GM10266 (cell line): ENCODE results near the gene SLC30A2.

ENCODE experiments used
- DNase-seq: peaks from one replicate; pipeline ENCODE4 v3.0.0; 2012; ENCODE audit errors: extremely low spot score
- TF ChIP-seq, protein P1 (sequence below): IDR thresholded peaks from 2 replicates; pipeline ENCODE4 v1.5.1; 2012; ENCODE audit warnings: mild to moderate bottlenecking, low read depth; ENCODE audit not compliant: control insufficient read depth, insufficient read depth; ENCODE audit errors: missing control alignments

Gene SLC30A2

DNA sequence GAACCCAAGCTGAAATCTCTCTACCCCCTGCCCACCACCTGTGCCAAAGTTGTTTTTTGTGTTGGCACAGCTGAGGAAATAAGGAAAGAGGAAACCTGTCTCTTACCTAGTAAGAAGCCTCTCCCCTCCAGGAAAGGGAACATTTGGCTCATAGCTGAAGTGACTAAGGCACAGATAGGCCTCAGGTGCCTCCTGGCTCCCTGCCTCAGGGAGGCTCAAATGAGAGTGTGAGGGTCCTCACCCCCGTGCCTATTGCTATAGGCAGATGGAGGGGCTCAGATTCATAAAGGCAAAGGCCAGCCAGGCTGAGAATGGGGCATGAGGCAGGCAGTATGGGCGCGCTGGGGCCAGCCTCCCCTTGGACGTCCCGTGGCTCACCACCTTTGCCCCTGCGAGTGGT, 7.4 kb downstream of the SLC30A2 start:
- TF ChIP-seq, protein P1, sequence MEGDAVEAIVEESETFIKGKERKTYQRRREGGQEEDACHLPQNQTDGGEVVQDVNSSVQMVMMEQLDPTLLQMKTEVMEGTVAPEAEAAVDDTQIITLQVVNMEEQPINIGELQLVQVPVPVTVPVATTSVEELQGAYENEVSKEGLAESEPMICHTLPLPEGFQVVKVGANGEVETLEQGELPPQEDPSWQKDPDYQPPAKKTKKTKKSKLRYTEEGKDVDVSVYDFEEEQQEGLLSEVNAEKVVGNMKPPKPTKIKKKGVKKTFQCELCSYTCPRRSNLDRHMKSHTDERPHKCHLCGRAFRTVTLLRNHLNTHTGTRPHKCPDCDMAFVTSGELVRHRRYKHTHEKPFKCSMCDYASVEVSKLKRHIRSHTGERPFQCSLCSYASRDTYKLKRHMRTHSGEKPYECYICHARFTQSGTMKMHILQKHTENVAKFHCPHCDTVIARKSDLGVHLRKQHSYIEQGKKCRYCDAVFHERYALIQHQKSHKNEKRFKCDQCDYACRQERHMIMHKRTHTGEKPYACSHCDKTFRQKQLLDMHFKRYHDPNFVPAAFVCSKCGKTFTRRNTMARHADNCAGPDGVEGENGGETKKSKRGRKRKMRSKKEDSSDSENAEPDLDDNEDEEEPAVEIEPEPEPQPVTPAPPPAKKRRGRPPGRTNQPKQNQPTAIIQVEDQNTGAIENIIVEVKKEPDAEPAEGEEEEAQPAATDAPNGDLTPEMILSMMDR = no peak
- no peak for DNase-seq

DNA sequence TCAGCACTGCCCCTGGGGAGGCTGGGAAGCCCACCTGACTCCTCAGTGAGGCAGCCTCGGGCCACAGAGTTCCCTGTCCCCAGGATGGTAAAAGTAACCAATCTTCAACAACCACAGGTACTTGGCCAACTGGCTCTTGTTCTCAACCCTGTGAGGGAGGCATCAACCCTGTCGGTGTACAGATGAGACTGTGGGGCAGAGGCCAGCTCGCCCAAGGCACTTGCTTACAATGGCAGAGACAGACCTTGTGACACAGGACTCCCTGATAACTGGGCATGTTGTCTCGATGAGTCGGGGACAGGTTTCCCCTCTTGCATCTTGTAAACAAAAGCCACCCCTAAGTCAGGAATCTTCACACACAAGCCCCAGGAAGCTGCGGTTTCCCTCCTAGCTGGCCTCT, 8.0 kb downstream of the SLC30A2 start:
- TF ChIP-seq, protein P1 = no peak
- no peak for DNase-seq

DNA sequence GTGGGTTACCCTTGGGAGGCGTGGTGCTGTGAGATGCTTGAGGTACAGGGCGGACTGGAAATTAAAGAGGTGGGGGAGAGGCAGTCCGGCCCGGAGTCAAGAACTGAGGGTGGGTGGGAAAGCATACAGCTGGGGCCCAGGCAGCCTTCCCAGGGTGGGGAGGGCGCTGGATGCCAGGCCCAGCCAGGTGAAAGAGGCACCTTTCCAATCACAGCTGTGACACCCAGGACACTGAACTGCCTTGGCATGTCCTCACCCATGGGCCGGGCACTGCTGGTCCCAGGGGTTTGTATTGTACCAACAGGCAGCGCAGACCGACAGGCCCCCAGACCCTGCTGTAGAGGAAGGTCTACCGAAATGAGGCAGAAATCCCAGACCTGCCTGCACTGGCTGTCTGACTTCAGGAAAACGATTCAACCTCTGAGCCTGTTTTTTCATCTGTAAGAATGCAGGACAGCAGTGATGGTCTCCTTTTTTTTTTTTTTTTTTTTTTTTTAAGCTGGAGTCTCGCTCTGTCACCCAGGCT, 9.1 kb downstream of the SLC30A2 start:
- TF ChIP-seq, protein P1 = no peak

DNA sequence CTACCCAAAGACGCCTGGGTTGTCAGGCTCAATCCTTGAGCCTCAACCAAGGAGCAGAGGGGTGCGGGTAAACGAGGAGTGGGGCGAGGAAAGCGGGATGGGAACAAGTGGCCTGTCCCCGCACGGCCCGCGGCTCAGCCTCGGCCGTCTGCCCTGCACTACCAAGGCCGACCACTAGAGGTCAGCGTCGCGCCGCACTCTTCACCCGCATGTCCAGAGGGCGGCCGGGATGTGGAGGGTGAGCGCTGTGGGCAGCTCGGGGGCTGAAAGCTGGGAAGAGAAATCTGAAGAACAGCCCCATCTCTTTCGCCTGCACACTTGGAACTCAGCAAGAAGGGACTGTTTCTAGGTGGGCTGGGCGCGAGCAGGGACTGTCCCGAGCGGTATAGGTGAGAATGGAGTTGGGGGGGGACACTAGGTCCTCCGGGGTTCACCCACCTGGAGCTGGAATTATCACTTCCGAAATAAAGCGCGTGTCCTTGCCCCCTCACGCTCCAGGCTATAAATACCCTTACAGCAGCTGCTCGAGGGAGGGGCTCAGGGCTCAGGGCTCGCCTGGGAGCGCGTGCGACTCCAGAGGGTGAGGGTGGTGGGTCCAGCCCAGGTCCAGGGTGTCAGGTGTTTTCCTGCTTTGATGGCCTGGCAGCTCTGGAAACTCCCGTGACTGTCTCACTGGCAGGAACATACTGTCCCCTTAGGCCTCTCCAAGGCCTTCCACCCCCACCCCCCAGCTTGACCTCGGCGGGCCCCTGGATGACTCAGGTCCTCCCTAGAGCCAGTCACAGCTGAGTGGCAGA, 9.8 kb downstream of the SLC30A2 start:
- DNase-seq = peak; percentile 92
- TF ChIP-seq, protein P1 = peak; percentile 98

More for the DNA sequence above, 9.1 kb downstream of the SLC30A2 start:
- DNase-seq = no peak

DNA sequence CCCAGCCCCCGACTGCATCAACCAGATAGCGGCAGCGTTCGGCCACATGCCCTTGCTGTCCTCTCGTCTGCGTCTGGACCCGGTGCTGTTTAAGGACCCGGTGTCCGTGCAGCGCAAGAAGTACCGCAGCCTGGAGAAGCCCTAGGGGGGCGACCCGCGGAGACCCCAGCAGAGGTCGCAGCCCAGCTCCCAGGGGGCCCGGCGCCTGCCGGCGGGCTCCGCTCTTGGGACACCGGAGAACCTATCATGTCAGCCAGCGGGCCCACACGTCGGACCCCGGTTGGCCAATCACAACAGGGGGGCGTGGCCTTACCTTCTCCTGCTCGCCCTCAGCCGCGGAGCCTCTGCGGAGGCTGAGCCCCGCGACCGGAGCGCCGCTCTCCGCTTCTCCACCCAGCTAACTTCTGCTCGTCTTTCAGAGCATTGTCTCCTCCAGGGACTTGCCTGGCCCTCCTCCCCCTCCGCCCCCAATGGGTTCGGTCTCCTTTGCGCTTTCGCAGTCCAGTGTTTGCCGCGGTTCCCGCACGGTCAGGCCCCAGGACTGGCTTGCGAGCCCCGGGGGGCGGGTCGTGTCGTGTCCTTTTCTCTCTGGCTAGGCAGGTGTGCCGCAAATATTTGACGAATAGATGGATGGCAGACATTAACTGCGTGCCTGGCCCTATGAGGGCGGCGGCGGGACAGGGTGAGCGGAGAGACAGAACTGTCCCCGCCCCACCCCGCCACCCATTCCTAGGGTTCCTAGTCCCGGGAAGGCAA, 10.5 kb downstream of the SLC30A2 start:
- DNase-seq = peak; percentile 96
- TF ChIP-seq, protein P1 = no peak

DNA sequence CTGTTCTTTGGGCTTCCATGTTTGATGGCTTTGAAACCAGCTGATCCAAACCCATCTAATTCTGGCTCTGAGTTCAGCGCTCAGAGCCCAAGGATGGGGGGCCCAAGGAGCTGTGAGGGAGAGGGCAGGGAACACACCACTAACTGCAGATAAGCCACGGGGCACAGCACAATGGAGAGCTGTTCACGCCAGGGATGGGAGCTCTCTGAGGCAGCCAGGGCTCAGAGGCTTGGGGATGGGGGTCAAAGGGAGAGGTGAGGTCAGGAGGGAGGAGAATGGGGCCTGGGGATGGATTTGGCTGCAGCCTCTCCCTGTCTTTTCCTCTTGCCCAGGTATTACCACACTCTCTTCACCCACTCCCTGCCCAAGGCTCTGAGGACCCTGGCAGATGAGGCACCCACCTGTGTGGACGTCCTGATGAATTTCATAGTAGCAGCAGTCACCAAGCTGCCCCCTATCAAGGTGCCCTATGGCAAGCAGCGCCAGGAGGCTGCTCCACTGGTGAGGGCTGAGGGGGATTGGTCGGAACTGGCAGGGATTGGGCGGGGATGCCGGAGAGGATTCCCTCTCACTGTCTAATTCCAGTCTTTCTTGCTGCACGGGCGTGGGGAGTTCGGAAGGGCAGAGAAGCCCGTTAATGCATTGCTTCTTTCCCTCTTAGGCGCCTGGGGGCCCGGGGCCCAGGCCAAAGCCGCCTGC, 11.3 kb downstream of the SLC30A2 start:
- TF ChIP-seq, protein P1 = no peak
- DNase-seq = no peak
